ENCODE data around the gene LTF. TPM values are rescaled to one million over a fixed set of nuclear protein-coding genes. Genes with fewer than 3 reads are reported as not detected.

Gene LTF
- total RNA-seq, 1 donor from 2014 or later, result not detected

- Mint-ChIP-seq H3K4me3 (no peak overlapping the region), H3K27ac (no peak overlapping the region), H3K36me3 (ENCODE audit: low read depth) (no peaks in the 10 kb centered on the region), H3K4me1 (peaks cover 12% of the 10 kb centered on the region), H3K9me3 (no peaks in the 10 kb centered on the region), H3K27me3 (peaks cover 2% of the 10 kb centered on the region)
- ChIA-PET CTCF (interaction anchor here (1.6 to 9.0 kb wide), 10 partner anchors 8 to 140 kb away, joined by 7 to 229 read pairs (median 17); partner anchors contain the start of gene RTP3), POLR2A (interaction anchor here (1.5 to 3.4 kb wide), 4 partner anchors 9 to 140 kb away, joined by 7 to 23 read pairs (median 15); partner anchors contain the start of gene RTP3)
- intact Hi-C loops (cut with micrococcal nuclease), result loop anchor here (2.0 kb wide), 2 partner anchors 205 to 419 kb away; no protein-coding TSS in a partner anchor
- DNase-seq (no peak), ATAC-seq (ENCODE audit: low read depth) (no peak)
- TF ChIP-seq CTCF (IDR thresholded peaks at IDR 0.05), result no peak
Observed at GRCh38 chr3:46489875-46490274, 25.2 kb upstream of the LTF start.

GRCh38 chr3:46489381-46489780 is 24.7 kb upstream of the LTF start:
- ChIA-PET POLR2A (interaction anchor here (1.2 to 3.4 kb wide), 5 partner anchors 9 to 140 kb away, joined by 3 to 23 read pairs (median 15); partner anchors contain the start of gene RTP3), CTCF (interaction anchor here (0.7 to 9.0 kb wide), 25 partner anchors 9 to 222 kb away, joined by 3 to 229 read pairs (median 7); partner anchors contain the start of genes LRRC2 and RTP3)
- Mint-ChIP-seq H3K27ac (no peak overlapping the region), H3K4me1 (peaks cover 12% of the 10 kb centered on the region), H3K9me3 (no peaks in the 10 kb centered on the region), H3K4me3 (no peak overlapping the region), H3K36me3 (ENCODE audit: low read depth) (no peaks in the 10 kb centered on the region), H3K27me3 (peaks cover 2% of the 10 kb centered on the region)
- ATAC-seq (ENCODE audit: low read depth), result no peak
- DNase-seq, result no peak
- intact Hi-C loops (cut with micrococcal nuclease), result loop anchor here (2.0 kb wide), 2 partner anchors 205 to 419 kb away; no protein-coding TSS in a partner anchor
- TF ChIP-seq CTCF (IDR thresholded peaks at IDR 0.05), result no peak

- peaks cover 12% of the 10 kb centered on the region for H3K4me1 Mint-ChIP-seq
- ChIA-PET POLR2A (interaction anchor here (0.6 to 3.4 kb wide), 10 partner anchors 10 to 189 kb away, joined by 3 to 23 read pairs (median 5); partner anchors contain the start of gene RTP3), CTCF (interaction anchor here (0.6 to 9.0 kb wide), 38 partner anchors 9 to 645 kb away, joined by 3 to 229 read pairs (median 5); partner anchors contain the start of genes CCRL2, LRRC2 and RTP3)
- H3K27me3 Mint-ChIP-seq, result peaks cover 2% of the 10 kb centered on the region
- H3K27ac Mint-ChIP-seq, result no peak overlapping the region
- H3K9me3 Mint-ChIP-seq, result no peaks in the 10 kb centered on the region
- peak; percentile 99 for ATAC-seq (ENCODE audit: low read depth)
- H3K36me3 Mint-ChIP-seq (ENCODE audit: low read depth), result no peaks in the 10 kb centered on the region
- peak; percentile 88 for TF ChIP-seq CTCF (IDR thresholded peaks at IDR 0.05)
- H3K4me3 Mint-ChIP-seq, result peak overlapping the region; percentile 29
- intact Hi-C loops (cut with micrococcal nuclease), result loop anchor here (1.0 to 2.0 kb wide), 5 partner anchors 50 to 420 kb away; no protein-coding TSS in a partner anchor
- peak; percentile 85 for DNase-seq
Observed at GRCh38 chr3:46488735-46489361, 24.1 kb upstream of the LTF start.

GRCh38 chr3:46485779-46486175 is 21.1 kb upstream of the LTF start:
- H3K27ac Mint-ChIP-seq, result no peak overlapping the region
- no peak overlapping the region for H3K4me3 Mint-ChIP-seq
- no peak for DNase-seq
- peaks cover 12% of the 10 kb centered on the region for H3K4me1 Mint-ChIP-seq
- peaks cover 2% of the 10 kb centered on the region for H3K27me3 Mint-ChIP-seq
- TF ChIP-seq CTCF (IDR thresholded peaks at IDR 0.05), result no peak
- H3K9me3 Mint-ChIP-seq, result no peaks in the 10 kb centered on the region
- CTCF ChIA-PET, result interaction anchor here (5.5 to 9.0 kb wide), 2 partner anchors 74 to 144 kb away, joined by 205 to 229 read pairs; no protein-coding TSS in a partner anchor
- H3K36me3 Mint-ChIP-seq (ENCODE audit: low read depth), result no peaks in the 10 kb centered on the region
- POLR2A ChIA-PET, result no interaction called here
- intact Hi-C loops (cut with micrococcal nuclease), result no loop called here
- ATAC-seq (ENCODE audit: low read depth), result no peak

Measured in activated B cell treated with CpG ODN at 0.5 μM for 24 hours (primary cell).